Spleen (tissue), 11 donors: ENCODE measurements around the gene FLT4. TPM values are rescaled to one million over a fixed set of nuclear protein-coding genes. Genes with fewer than 3 reads are reported as not detected.

Experiments
- DNase-seq: peaks from one replicate; pipeline ENCODE4 v3.0.0-alpha.2; 2020
- H3K27ac ChIP-seq, 8 donors: fragments of 200-600 bp; sonication (generic) in 7 of 8; 1 replicate in 4 of 8; 2 replicates in 4 of 8; pipeline versions ENCODE4 v1.5.0 to v1.8.0; 2016 to 2021; ENCODE audit warnings: inconsistent platforms in 4 of 8, mild to moderate bottlenecking in 4 of 8, moderate library complexity in 1 of 8
- H3K27me3 ChIP-seq, 7 donors: fragments of 200-600 bp; sonication (generic) in 6 of 7; replicated peaks in 1 of 7; 1 replicate in 4 of 7; 2 replicates in 3 of 7; pipeline versions ENCODE4 v1.5.0 to v1.8.0; 2016 to 2021; ENCODE audit warnings: inconsistent platforms in 3 of 7, mild to moderate bottlenecking in 1 of 7
- H3K36me3 ChIP-seq, 6 donors: fragments of 200-600 bp; sonication (generic) in 5 of 6; 1 replicate in 4 of 6; 2 replicates in 2 of 6; pipeline versions ENCODE4 v1.5.0 to v1.8.0; 2016 to 2021; ENCODE audit warnings: inconsistent platforms in 2 of 6
- H3K4me1 ChIP-seq, 6 donors: fragments of 200-600 bp; sonication (generic) in 5 of 6; 1 replicate in 3 of 6; 2 replicates in 3 of 6; pipeline versions ENCODE4 v1.5.0 to v1.8.0; 2016 to 2021; ENCODE audit warnings: inconsistent platforms in 3 of 6
- H3K4me3 ChIP-seq, 8 donors: fragments of 200-600 bp; sonication (generic) in 7 of 8; 1 replicate in 4 of 8; 2 replicates in 4 of 8; pipeline versions ENCODE4 v1.5.0 to v1.8.0; 2016 to 2021; ENCODE audit warnings: inconsistent platforms in 4 of 8, mild to moderate bottlenecking in 4 of 8, moderate library complexity in 2 of 8
- H3K9me3 ChIP-seq, 8 donors: fragments of 200-600 bp; sonication (generic) in 7 of 8; 1 replicate in 4 of 8; 2 replicates in 4 of 8; pipeline versions ENCODE4 v1.5.0 to v1.8.0; 2016 to 2021; ENCODE audit warnings: inconsistent platforms in 4 of 8
- CTCF ChIP-seq, 11 experiments: fragments of 200-600 bp in 7 of 11; fragments of 450-650 bp in 4 of 11; sonication (generic) in 4 of 11; IDR thresholded peaks in 8 of 11; conservative IDR thresholded peaks in 3 of 11; 1 replicate in 7 of 11; 2 replicates in 4 of 11; pipeline versions ENCODE4 v1.4.0 to v1.8.0; 2016 to 2021; ENCODE audit warnings: antibody characterized with exemption in 11 of 11, inconsistent platforms in 4 of 11, mild to moderate bottlenecking in 1 of 11
- POLR2A ChIP-seq, 3 donors: fragments of 450-650 bp; IDR thresholded peaks; one replicate each; pipeline ENCODE4 v1.5.1; 2017; ENCODE audit warnings: antibody characterized with exemption in 3 of 3, mild to moderate bottlenecking in 1 of 3
- POLR2AphosphoS5 ChIP-seq, 3 donors: sonication (generic); formaldehyde crosslinking; IDR thresholded peaks; one replicate each; pipeline ENCODE4 v1.5.1; 2017; ENCODE audit warnings: antibody characterized with exemption in 3 of 3
- WGBS, 5 donors: extraction: QIAGEN DNeasy Blood & Tissue Kit in 3 of 5; methylation state at CpG; one replicate each; pipeline versions ENCODE4 v1.1.5 to v1.1.7; 2013 to 2018; 5-methylcytosine and 5-hydroxymethylcytosine counted together
- intact Hi-C: fragments of 100-400 bp; cut with DNase I; formaldehyde crosslinking; loops from one replicate; pipeline ENCODE4 v1.15.0; 2023; ENCODE audit warnings: low total_unique reads
- polyA plus RNA-seq, 3 donors: library from polyadenylated mRNA; stranded (reverse); fragments of 200-250 nt; gene quantifications; one replicate each; pipeline ENCODE4 v1.2.1, GENCODE V29; 2013
- total RNA-seq, 7 donors: library from RNA; depleted of rRNA in 3 of 7; stranded (reverse); fragments of >200 nt in 3 of 7; fragmentation: NEBNext Ultra II Directional in 4 of 7; extraction: Animal tissue kit (Norgen Biotek cat#: 25700) in 4 of 7; gene quantifications; one replicate each; pipeline versions ENCODE4 v1.1.0 to v1.2.1, GENCODE V29; 2016 to 2021
- donor health status: healthy with polysubstance abuse.
- donor health status: DM: no; HTN: no; CAD: no; lungs with moderate emphysema.
- donor health status: DM: no; HTN: no; CAD: no.
- donor health status: Bipolar disorder and iron deficiency.
- donor health status: healthy.
- donor health status: DM: no; HTN: no; CAD: no.
- donor health status: DM: yes; HTN: yes; CAD: no.

The FLT4 gene
- total and polyA plus RNA-seq, 10 donors, result 3.5 to 61.4 (median 34.8) TPM

- H3K27ac ChIP-seq, result no peak overlapping the region
- intact Hi-C loops, result no loop called here
- no peak overlapping the region for H3K4me3 ChIP-seq
- 80 to 88% (median 85%) methylated on average over 31 to 36 of the region's 36 CpGs for WGBS, 5 donors
- no peaks in the 10 kb centered on the region for H3K36me3 ChIP-seq
- peaks cover 0 to 7% (median 0%) of the 10 kb centered on the region in 6 donors for H3K4me1 ChIP-seq
- no peaks in the 10 kb centered on the region for H3K9me3 ChIP-seq
- no peaks in the 10 kb centered on the region for H3K27me3 ChIP-seq
- no peak for TF ChIP-seq POLR2AphosphoS5 (IDR thresholded peaks at IDR 0.05)
- TF ChIP-seq CTCF (IDR thresholded peaks at IDR 0.05 in 8 of 11, conservative IDR thresholded peaks at IDR 0.05 in 3 of 11), result no peak
- TF ChIP-seq POLR2A (IDR thresholded peaks at IDR 0.05), result no peak
- DNase-seq, result peak; percentile 70
Observed at GRCh38 chr5:180601591-180602480, 47.6 kb downstream of the FLT4 start.

GRCh38 chr5:180600554-180601041 is 48.8 kb downstream of the FLT4 start:
- Histone ChIP-seq H3K4me3 (no peak overlapping the region), H3K27me3 (no peaks in the 10 kb centered on the region), H3K27ac (no peak overlapping the region), H3K9me3 (no peaks in the 10 kb centered on the region), H3K4me1 (peaks cover 0 to 2% (median 0%) of the 10 kb centered on the region in 6 donors), H3K36me3 (no peaks in the 10 kb centered on the region)
- no peak for TF ChIP-seq POLR2A (IDR thresholded peaks at IDR 0.05)
- TF ChIP-seq POLR2AphosphoS5 (IDR thresholded peaks at IDR 0.05), result no peak
- no peak for TF ChIP-seq CTCF (IDR thresholded peaks at IDR 0.05 in 8 of 11, conservative IDR thresholded peaks at IDR 0.05 in 3 of 11)
- 86 to 93% (median 88%) methylated on average over 10 to 12 of the region's 12 CpGs for WGBS, 5 donors
- intact Hi-C loops, result no loop called here
- DNase-seq, result peak; percentile 52

- no peak for DNase-seq
- Histone ChIP-seq H3K4me3 (no peak overlapping the region), H3K27ac (no peak overlapping the region), H3K9me3 (no peaks in the 10 kb centered on the region), H3K36me3 (no peaks in the 10 kb centered on the region), H3K27me3 (no peaks in the 10 kb centered on the region), H3K4me1 (no peaks in the 10 kb centered on the region)
- intact Hi-C loops, result no loop called here
- no peak for TF ChIP-seq CTCF (IDR thresholded peaks at IDR 0.05 in 8 of 11, conservative IDR thresholded peaks at IDR 0.05 in 3 of 11)
- TF ChIP-seq POLR2A (IDR thresholded peaks at IDR 0.05), result no peak
- TF ChIP-seq POLR2AphosphoS5 (IDR thresholded peaks at IDR 0.05), result no peak
- 76 to 87% (median 79%) methylated on average over 15 to 16 of the region's 16 CpGs for WGBS, 5 donors
Observed at GRCh38 chr5:180599981-180600553, 49.3 kb downstream of the FLT4 start.

DNA sequence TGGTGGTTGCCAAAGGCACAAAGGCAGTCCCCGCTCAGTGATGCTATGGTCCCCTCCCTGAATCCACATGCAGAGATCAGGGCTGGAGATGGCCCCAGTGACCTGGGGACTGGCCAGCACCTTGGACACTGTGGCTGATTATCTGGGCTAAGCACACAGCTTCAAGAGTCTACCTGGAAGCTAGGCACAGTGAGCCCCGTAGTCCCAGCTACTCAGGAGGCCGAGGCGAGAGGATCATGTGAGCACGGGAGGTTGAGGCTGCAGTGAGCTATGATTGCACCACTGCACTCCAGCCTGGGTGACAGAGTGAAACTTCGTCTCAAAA is 49.8 kb downstream of the FLT4 start:
- no peak overlapping the region for H3K4me3 ChIP-seq
- TF ChIP-seq CTCF (IDR thresholded peaks at IDR 0.05 in 8 of 11, conservative IDR thresholded peaks at IDR 0.05 in 3 of 11) (no peak), POLR2AphosphoS5 (IDR thresholded peaks at IDR 0.05) (no peak), POLR2A (IDR thresholded peaks at IDR 0.05) (no peak)
- intact Hi-C loops, result no loop called here
- H3K4me1 ChIP-seq, result no peaks in the 10 kb centered on the region
- H3K9me3 ChIP-seq, result no peaks in the 10 kb centered on the region
- no peak for DNase-seq
- no peaks in the 10 kb centered on the region for H3K36me3 ChIP-seq
- 80 to 90% (median 88%) methylated on average over 5 to 6 of the region's 6 CpGs for WGBS, 5 donors
- no peak overlapping the region for H3K27ac ChIP-seq
- no peaks in the 10 kb centered on the region for H3K27me3 ChIP-seq
